B cell (primary cell): ENCODE data around the gene MYB. TPM values are rescaled to one million over a fixed set of nuclear protein-coding genes. Genes with fewer than 3 reads are reported as not detected.
"Not testable (repeated sequence)": the region's sequence is repeated elsewhere in the genome, so short reads cannot be mapped to it uniquely, and the experiment has no call there.

Experiments
- ATAC-seq: fragments of 200-7000 bp; cut with Tn5 transposase; one replicate; pipeline ENCODE4 v1.10.0; 2021; ENCODE audit warnings: low read depth, mild to moderate bottlenecking, moderate number of reproducible peaks, moderate library complexity
- CTCF ChIA-PET: fragments of 350-600 bp; sonication (Branson Sonifier 250); formaldehyde crosslinking; loops from one replicate; lab custom pipeline; 2021; ENCODE audit warnings: antibody characterized with exemption, inconsistent platforms; lab: Charles Lee
- POLR2A ChIA-PET: fragments of 350-600 bp; sonication (Branson Sonifier 250); formaldehyde crosslinking; loops from one replicate; lab custom pipeline; 2021; ENCODE audit warnings: antibody characterized with exemption; lab: Charles Lee
- DNase-seq: peaks from one replicate; pipeline ENCODE4 v3.0.0; 2013
- H2AFZ ChIP-seq: 2 replicates; pipeline ENCODE4 v1.6.1; 2012; ENCODE audit warnings: mild to moderate bottlenecking, low read depth, low read length; ENCODE audit not compliant: insufficient read depth, poor library complexity, severe bottlenecking
- H3K27ac ChIP-seq, 2 donors: 1 replicate in 1 of 2; 2 replicates in 1 of 2; pipeline ENCODE4 v1.5.1; 2012 to 2013; ENCODE audit warnings: low read length in 2 of 2, mild to moderate bottlenecking in 2 of 2, moderate library complexity in 1 of 2
- H3K27me3 ChIP-seq, 4 experiments: fragments of 200-600 bp in 1 of 4; sonication (generic) in 1 of 4; replicated peaks in 1 of 4; 1 replicate in 2 of 4; 2 replicates in 2 of 4; pipeline versions ENCODE4 v1.6.1 to v1.7.0; 2013 to 2016; ENCODE audit warnings: low read length in 3 of 4, mild to moderate bottlenecking in 2 of 4, mixed read lengths in 1 of 4, moderate library complexity in 1 of 4; ENCODE audit not compliant: insufficient read depth in 4 of 4, control insufficient read depth in 3 of 4; ENCODE audit errors: control extremely low read depth in 1 of 4
- H3K36me3 ChIP-seq, 2 experiments: replicated peaks in 1 of 2; 1 replicate in 1 of 2; 2 replicates in 1 of 2; pipeline versions ENCODE4 v1.6.1 to v1.7.1; 2013; ENCODE audit warnings: low read length in 1 of 2; ENCODE audit not compliant: insufficient read depth in 2 of 2, control insufficient read depth in 1 of 2; ENCODE audit errors: control extremely low read depth in 1 of 2, extremely low read depth in 1 of 2
- H3K4me1 ChIP-seq, 2 donors: fragments of 200-600 bp in 1 of 2; sonication (generic) in 1 of 2; 1 replicate in 1 of 2; 2 replicates in 1 of 2; pipeline versions ENCODE4 v1.5.1 to v1.6.1; 2013 to 2017; ENCODE audit warnings: low read length in 2 of 2; ENCODE audit not compliant: control insufficient read depth in 2 of 2, insufficient read depth in 2 of 2
- H3K4me2 ChIP-seq: replicated peaks from 2 replicates; pipeline ENCODE3; 2012; ENCODE audit warnings: mild to moderate bottlenecking, low read depth, low read length; ENCODE audit not compliant: poor library complexity, severe bottlenecking
- H3K4me3 ChIP-seq, 5 experiments: fragments of 200-600 bp in 1 of 5; sonication (generic) in 1 of 5; 1 replicate in 3 of 5; 2 replicates in 2 of 5; pipeline versions ENCODE4 v1.5.1 to v1.7.0; 2011 to 2016; ENCODE audit warnings: low read length in 4 of 5, mild to moderate bottlenecking in 4 of 5, low read depth in 2 of 5, control low read depth in 1 of 5, moderate library complexity in 1 of 5; ENCODE audit not compliant: insufficient read depth in 1 of 5; ENCODE audit errors: control extremely low read depth in 1 of 5, extremely low read depth in 1 of 5
- H3K79me2 ChIP-seq: fragments of 200-600 bp; sonication (generic); one replicate; pipeline ENCODE4 v1.6.0; 2016; ENCODE audit warnings: low read length; ENCODE audit not compliant: control insufficient read depth, insufficient read depth
- H3K9ac ChIP-seq: fragments of 200-600 bp; sonication (generic); 2 replicates; pipeline ENCODE4 v1.6.1; 2017; ENCODE audit warnings: mild to moderate bottlenecking, low read length, moderate library complexity
- H3K9me3 ChIP-seq, 3 donors: one replicate each; pipeline versions ENCODE4 v1.6.1 to v1.7.1; 2013; ENCODE audit warnings: low read length in 2 of 3; ENCODE audit not compliant: control insufficient read depth in 2 of 3, insufficient read depth in 1 of 3; ENCODE audit errors: control extremely low read depth in 1 of 3
- H4K20me1 ChIP-seq: 2 replicates; pipeline ENCODE4 v1.6.0; 2012; ENCODE audit warnings: mild to moderate bottlenecking, low read length; ENCODE audit not compliant: insufficient read depth, control insufficient read depth, poor library complexity, severe bottlenecking
- H3K27ac Mint-ChIP-seq: one replicate; pipeline ENCODE4 v1.8.0; 2021; ENCODE audit warnings: mixed read lengths
- H3K27me3 Mint-ChIP-seq: one replicate; pipeline ENCODE4 v1.8.0; 2021; ENCODE audit warnings: mixed read lengths
- H3K4me1 Mint-ChIP-seq: one replicate; pipeline ENCODE4 v1.8.0; 2021; ENCODE audit warnings: mixed read lengths
- H3K4me3 Mint-ChIP-seq: one replicate; pipeline ENCODE4 v1.8.0; 2021; ENCODE audit warnings: mixed read lengths
- H3K9me3 Mint-ChIP-seq: one replicate; pipeline ENCODE4 v1.8.0; 2022; ENCODE audit warnings: mixed read lengths; ENCODE audit not compliant: insufficient read depth
- CTCF ChIP-seq: fragments of 200-600 bp; IDR thresholded peaks from one replicate; pipeline ENCODE4 v1.8.0; 2022; ENCODE audit warnings: antibody characterized with exemption, mild to moderate bottlenecking
- EZH2 ChIP-seq: IDR thresholded peaks from 2 replicates; pipeline ENCODE4 v1.6.1; 2012; ENCODE audit warnings: borderline replicate concordance, low read depth, mild to moderate bottlenecking, moderate library complexity, low read length; ENCODE audit not compliant: insufficient read depth, poor library complexity, severe bottlenecking
- WGBS: methylation state at CpG from one replicate; pipeline ENCODE4 v1.1.5; 2013; ENCODE audit warnings: missing lambda C conversion rate; ENCODE audit not compliant: insufficient coverage; 5-methylcytosine and 5-hydroxymethylcytosine counted together
- intact Hi-C: fragments of 100-400 bp; cut with micrococcal nuclease; formaldehyde crosslinking; loops from one replicate; pipeline ENCODE4 v1.10.0; 2022
- polyA plus RNA-seq: library from polyadenylated mRNA; depleted of rRNA; stranded (reverse); fragments of >200 nt; gene quantifications from 2 replicates; pipeline ENCODE4 v1.2.3, GENCODE V29; 2012
- total RNA-seq, 2 donors: library from RNA; stranded (reverse); fragments of 120-200 nt in 1 of 2; gene quantifications; 1 replicate in 1 of 2; 2 replicates in 1 of 2; pipeline versions ENCODE4 v1.2.3 to v1.2.4, GENCODE V29; 2013 to 2022

The MYB gene
- total and polyA plus RNA-seq, 2 donors (not counting 1 experiment from before 2014, with no cell fraction given): 0.46 to 1.4 TPM

DNA sequence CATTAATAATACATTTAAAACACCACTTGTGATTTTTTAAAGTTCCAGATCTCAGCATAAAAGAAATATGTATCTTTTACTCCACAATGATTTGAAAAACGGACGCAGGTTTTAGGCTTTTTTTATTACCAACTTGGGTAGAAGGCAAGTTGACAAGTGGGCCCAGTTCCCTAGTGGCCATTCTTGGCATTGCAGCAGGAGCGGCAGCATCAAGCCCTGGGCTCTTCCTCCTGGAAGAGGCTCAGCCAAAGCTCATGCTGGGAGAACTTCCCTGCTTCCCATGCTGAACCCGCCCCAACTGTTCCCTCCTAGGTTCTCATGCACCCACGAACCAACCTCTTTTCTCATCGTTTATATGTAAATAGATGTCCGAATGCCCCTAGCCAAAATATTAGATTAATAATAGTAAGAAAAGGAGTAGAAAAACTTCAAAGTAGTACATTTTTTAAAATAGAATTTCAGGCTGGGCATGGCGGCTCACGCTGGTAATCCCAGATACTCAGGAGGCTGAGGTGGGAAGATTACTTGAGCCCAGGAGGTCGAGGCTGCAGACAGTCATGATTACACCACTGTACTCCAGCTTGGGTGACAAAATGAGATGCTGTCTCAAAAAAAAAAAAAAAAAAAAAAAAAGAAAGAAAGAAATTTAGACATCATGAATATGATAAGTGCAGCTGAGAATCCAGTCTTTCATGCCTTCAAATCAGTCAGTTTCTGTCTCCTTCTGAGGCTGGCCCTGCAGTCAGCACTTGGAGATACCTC is 18.2 kb upstream of the MYB start:
- Histone ChIP-seq H4K20me1 (no peaks in the 10 kb centered on the region), H2AFZ (no peak overlapping the region), H3K9me3 (no peaks in the 10 kb centered on the region), H3K79me2 (no peaks in the 10 kb centered on the region), H3K4me2 (peak overlapping the region; percentile 41), H3K27ac (peak overlapping the region in 1 of 2 donors; percentile 34), H3K27me3 (peaks cover 0 to 2% (median 0%) of the 10 kb centered on the region in 4 experiments), H3K36me3 (no peaks in the 10 kb centered on the region), H3K9ac (no peak overlapping the region), H3K4me3 (no peak overlapping the region), H3K4me1 (peaks cover 8% of the 10 kb centered on the region in 2 donors)
- CTCF ChIA-PET: interaction anchor here (0.9 to 2.6 kb wide), 5 partner anchors 15 to 150 kb away, joined by 3 to 9 read pairs (median 4); partner anchors contain the start of genes HBS1L and MYB
- TF ChIP-seq EZH2 (no peak), CTCF (peak; percentile 81)
- intact Hi-C loops: loop anchor here (2.0 kb wide), 1 partner anchor 20 kb away; no protein-coding TSS in a partner anchor
- no peaks in the 10 kb centered on the region for H3K27me3 Mint-ChIP-seq
- DNase-seq (peak; percentile 55), ATAC-seq (peak; percentile 50)
- H3K4me1 Mint-ChIP-seq: peaks cover 13% of the 10 kb centered on the region
- 67% methylated on average over 1 of the region's 10 CpGs for WGBS
- POLR2A ChIA-PET: interaction anchor here (0.5 to 1.4 kb wide), 3 partner anchors 14 to 243 kb away, joined by 3 to 8 read pairs (median 6); no protein-coding TSS in a partner anchor
- H3K27ac Mint-ChIP-seq: peak overlapping the region; percentile 82
- H3K9me3 Mint-ChIP-seq: no peaks in the 10 kb centered on the region
- peak overlapping the region; percentile 39 for H3K4me3 Mint-ChIP-seq

DNA sequence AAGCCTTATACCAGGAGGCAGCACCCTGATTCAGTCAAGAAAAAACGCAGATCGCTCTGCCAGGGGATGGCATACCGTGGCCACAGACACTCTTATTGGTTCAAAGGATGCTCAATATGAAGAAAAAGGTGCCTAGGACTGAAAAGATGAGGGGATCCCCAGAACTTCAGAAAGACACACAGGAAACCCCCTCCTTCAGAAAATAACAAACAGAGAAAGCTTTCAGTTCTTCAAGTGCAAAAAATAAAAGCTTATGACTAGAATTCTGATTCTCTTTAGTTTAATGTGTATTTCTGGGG is 17.7 kb upstream of the MYB start:
- peaks cover 8% of the 10 kb centered on the region in 2 donors for H3K4me1 ChIP-seq
- peak overlapping the region; percentile 39 for H3K4me3 Mint-ChIP-seq
- H3K9ac ChIP-seq: no peak overlapping the region
- H3K4me3 ChIP-seq: no peak overlapping the region
- H4K20me1 ChIP-seq: no peaks in the 10 kb centered on the region
- peaks cover 13% of the 10 kb centered on the region for H3K4me1 Mint-ChIP-seq
- peak; percentile 61 for DNase-seq
- intact Hi-C loops: loop anchor here (2.0 kb wide), 1 partner anchor 19 kb away; no protein-coding TSS in a partner anchor
- no peaks in the 10 kb centered on the region for H3K9me3 ChIP-seq
- no peaks in the 10 kb centered on the region for H3K27me3 Mint-ChIP-seq
- peak; percentile 77 for ATAC-seq
- no peaks in the 10 kb centered on the region for H3K79me2 ChIP-seq
- TF ChIP-seq CTCF (no peak), EZH2 (no peak)
- H3K27ac ChIP-seq: peak overlapping the region in 1 of 2 donors; percentile 34
- H3K27ac Mint-ChIP-seq: peak overlapping the region; percentile 82
- ChIA-PET POLR2A (interaction anchor here (0.7 to 1.4 kb wide), 2 partner anchors 14 to 17 kb away, joined by 3 to 8 read pairs; no protein-coding TSS in a partner anchor), CTCF (interaction anchor here (0.6 to 2.6 kb wide), 3 partner anchors 15 to 20 kb away, joined by 3 to 9 read pairs (median 5); no protein-coding TSS in a partner anchor)
- H3K9me3 Mint-ChIP-seq: no peaks in the 10 kb centered on the region
- no peaks in the 10 kb centered on the region for H3K36me3 ChIP-seq
- H2AFZ ChIP-seq: no peak overlapping the region
- WGBS: no CpG with 5 or more reads among the region's 3 CpGs
- H3K27me3 ChIP-seq: peaks cover 0 to 2% (median 0%) of the 10 kb centered on the region in 4 experiments
- peak overlapping the region; percentile 41 for H3K4me2 ChIP-seq

DNA sequence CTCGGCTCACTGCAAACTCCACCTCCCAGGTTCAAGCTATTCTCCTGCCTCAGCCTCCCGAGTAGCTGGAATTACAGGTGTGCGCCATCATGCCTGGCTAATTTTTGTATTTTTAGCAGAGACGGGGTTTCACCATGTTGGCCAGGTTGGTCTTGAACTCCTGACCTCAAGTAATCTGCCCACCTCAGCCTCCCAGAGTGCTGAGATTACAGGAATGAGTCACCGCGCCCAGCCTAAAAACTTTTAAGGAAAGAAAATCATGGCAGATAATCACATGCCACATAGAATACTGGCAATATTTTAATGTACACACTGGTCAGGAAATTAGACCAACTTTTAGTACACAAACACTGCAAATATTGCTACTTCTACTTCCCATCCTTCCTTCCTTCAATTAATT is 16.7 kb upstream of the MYB start:
- H3K4me3 ChIP-seq, ATAC-seq, H3K79me2 ChIP-seq, H3K9ac ChIP-seq, H3K4me2 ChIP-seq, H3K9me3 Mint-ChIP-seq, H2AFZ ChIP-seq, H3K36me3 ChIP-seq, H3K4me1 ChIP-seq, intact Hi-C loops, H3K27ac ChIP-seq, H3K27ac Mint-ChIP-seq, H3K9me3 ChIP-seq, H3K27me3 ChIP-seq, DNase-seq, H3K27me3 Mint-ChIP-seq, POLR2A ChIA-PET, H4K20me1 ChIP-seq, H3K4me3 Mint-ChIP-seq: not testable (repeated sequence)
- WGBS: 65% methylated on average over 6 of the region's 6 CpGs
- CTCF ChIA-PET: interaction anchor here (0.7 to 2.6 kb wide), 2 partner anchors 14 to 19 kb away, joined by 3 to 9 read pairs; no protein-coding TSS in a partner anchor
- peaks cover 13% of the 10 kb centered on the region for H3K4me1 Mint-ChIP-seq
